ENCODE measurements around the gene PHOSPHO2. TPM values are rescaled to one million over a fixed set of nuclear protein-coding genes. Genes with fewer than 3 reads are reported as not detected.

PHOSPHO2 gene
- total and polyA plus RNA-seq, 9 of the 15 experiments (the other 6 are each of a cell fraction or from before 2014, with no cell fraction given): 7.8 to 19.1 (median 11.7) TPM

- Histone ChIP-seq H3K9ac (ENCODE audit: insufficient read depth in 1 of 2, low read depth in 2 of 2, low read length in 2 of 2) (no peak overlapping the region), H3K4me1 (replicated peaks in 1 of 2; ENCODE audit: control insufficient read depth in 2 of 2, insufficient read depth in 2 of 2, low read length in 2 of 2) (peaks cover 0 to 42% of the 10 kb centered on the region in 2 experiments; a peak in 3 of 5 replicates), H3K36me3 (ENCODE audit: control insufficient read depth, insufficient read depth, low read length) (no peaks in the 10 kb centered on the region), H2AFZ (ENCODE audit: low read depth, low read length) (peak overlapping the region; percentile 52), H3K9me3 (replicated peaks; ENCODE audit: control insufficient read depth, insufficient read depth, low read depth, low read length) (no peaks in the 10 kb centered on the region), H4K20me1 (replicated peaks; ENCODE audit: control insufficient read depth, insufficient read depth, low read length) (no peaks in the 10 kb centered on the region), H3K79me2 (ENCODE audit: control insufficient read depth, insufficient read depth, low read length) (no peaks in the 10 kb centered on the region), H3K4me2 (ENCODE audit: insufficient read depth, low read length) (no peak overlapping the region), H3K9me1 (ENCODE audit: control insufficient read depth, insufficient read depth, low read length) (no peaks in the 10 kb centered on the region), H3K27me3 (ENCODE audit: control insufficient read depth in 2 of 2, insufficient read depth in 2 of 2, low read length in 2 of 2) (no peaks in the 10 kb centered on the region), H3K4me3 (no peak overlapping the region), H3K27ac (ENCODE audit: extremely low read depth, low read depth, low read length) (no peak overlapping the region)
- peak; percentile 66; the same call in 1 of the 2 replicates for TF ChIP-seq SOX6 (IDR thresholded peaks at IDR 0.05)
- TF ChIP-seq CHD7 (IDR thresholded peaks at IDR 0.05; ENCODE audit: low read depth, low read length): no peak
- no peak for TF ChIP-seq MECOM (CRISPR knock-in tag; IDR thresholded peaks at IDR 0.05)
- TF ChIP-seq MLX (CRISPR knock-in tag; conservative IDR thresholded peaks at IDR 0.05): no peak
- CTCF ChIA-PET (ENCODE audit: low intra/inter-chr PET ratio): no interaction called here
- POLR2A ChIA-PET: interaction anchor here (2.5 kb wide), 1 partner anchor 13 kb away, joined by 12 read pairs; no protein-coding TSS in a partner anchor
- ATAC-seq (no peak), FAIRE-seq (no peak), DNase-seq (ENCODE audit: extremely low read depth in 1 of 4, low spot score in 3 of 4) (no peak)
- in situ Hi-C loops (cut with MboI) (no loop called here), intact Hi-C loops (cut with micrococcal nuclease) (loop anchor here (5.0 kb wide), 1 partner anchor 99 kb away; the partner anchor contains the start of gene FASTKD1)
- BruUV-seq (replicated peaks): no TSS peak
- 56% methylated on average over 4 of the region's 4 CpGs for whole genome bisulfite sequencing (ENCODE audit: insufficient coverage, low coverage, missing lambda C conversion rate)
These were observed 23.3 kb upstream of the PHOSPHO2 start for GRCh38 chr2:169670937-169671336.
